Measurements from ENCODE around the gene CIART. TPM values are rescaled to one million over a fixed set of nuclear protein-coding genes. Genes with fewer than 3 reads are reported as not detected.
"Not testable (repeated sequence)": the region's sequence is repeated elsewhere in the genome, so short reads cannot be mapped to it uniquely, and the experiment has no call there.

CIART gene, protein sequence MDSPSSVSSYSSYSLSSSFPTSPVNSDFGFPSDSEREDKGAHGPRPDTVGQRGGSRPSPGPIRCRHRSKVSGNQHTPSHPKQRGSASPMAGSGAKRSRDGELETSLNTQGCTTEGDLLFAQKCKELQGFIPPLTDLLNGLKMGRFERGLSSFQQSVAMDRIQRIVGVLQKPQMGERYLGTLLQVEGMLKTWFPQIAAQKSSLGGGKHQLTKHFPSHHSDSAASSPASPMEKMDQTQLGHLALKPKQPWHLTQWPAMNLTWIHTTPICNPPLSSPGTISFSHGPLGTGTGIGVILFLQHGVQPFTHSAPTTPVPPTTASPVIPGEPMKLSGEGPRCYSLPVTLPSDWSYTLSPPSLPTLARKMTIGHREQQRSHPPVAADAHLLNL
- 8.7 TPM for total RNA-seq
- long read RNA-seq, transcript CIART-203 (6 exons, 1,433 nt), result major isoform, 6 of 13 reads
- long read RNA-seq, partial matches to known transcripts, result 0 of 13 reads
- long read RNA-seq, other reads (novel, unspliced or antisense), result 1 of 13 reads

DNA sequence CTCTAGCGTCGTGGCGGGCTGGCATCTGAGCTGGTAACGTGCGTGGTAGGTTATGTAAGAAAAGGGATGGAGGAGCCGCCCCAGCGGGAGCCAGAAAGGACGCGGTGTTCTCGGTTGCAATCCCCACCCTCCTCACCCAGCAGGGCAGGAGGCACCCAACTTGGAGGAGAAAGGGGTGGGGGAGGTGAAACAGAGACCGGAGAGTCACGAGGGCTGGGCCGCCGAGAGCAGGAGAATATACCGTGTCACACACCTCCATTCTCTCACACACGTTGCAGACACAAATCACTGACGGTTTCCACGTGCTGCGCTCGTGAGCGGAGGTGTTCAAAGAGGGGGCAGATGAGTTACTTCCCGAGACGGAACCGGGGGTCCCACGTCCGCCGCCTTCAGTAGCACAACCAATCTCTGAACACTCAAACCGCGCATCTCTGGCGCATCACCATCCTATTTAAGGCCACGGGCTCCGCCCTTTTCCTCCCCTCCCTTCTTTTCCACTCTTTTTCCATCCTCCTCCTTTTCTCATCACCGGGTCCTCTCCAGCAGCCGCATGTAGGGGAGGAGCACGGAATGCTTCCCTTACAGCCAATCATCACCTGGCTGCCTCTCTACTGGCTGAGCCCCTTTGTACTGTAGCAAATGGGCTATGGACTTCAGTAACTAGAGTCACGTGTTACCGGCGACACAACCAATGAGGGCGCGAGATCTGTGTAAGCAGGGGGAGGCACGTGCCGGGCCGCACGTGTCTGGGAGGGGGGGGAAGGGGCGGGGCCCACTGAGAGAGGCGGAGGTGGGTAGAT is at the start of gene CIART:
Gene CIART (plus strand): TSS at position 797 of the 800 bp plus-strand sequence. CDS start 714 bp downstream, outside the sequence.
- Histone ChIP-seq H3K9me3 (replicated peaks) (no peaks in the 10 kb centered on the region), H3K4me3 (peak within 1 kb of the TSS; percentile 76), H3K36me3 (peaks cover 26% of the 10 kb centered on the region), H3K4me1 (peaks cover 43% of the 10 kb centered on the region), H3K27ac (replicated peaks) (peak within 1 kb of the TSS; percentile 95), H3K27me3 (ENCODE audit: low read depth) (no peaks in the 10 kb centered on the region)
- peak; percentile 92 for DNase-seq
- intact Hi-C loops (cut with micrococcal nuclease), result no loop called here
- TF ChIP-seq, protein P1, sequence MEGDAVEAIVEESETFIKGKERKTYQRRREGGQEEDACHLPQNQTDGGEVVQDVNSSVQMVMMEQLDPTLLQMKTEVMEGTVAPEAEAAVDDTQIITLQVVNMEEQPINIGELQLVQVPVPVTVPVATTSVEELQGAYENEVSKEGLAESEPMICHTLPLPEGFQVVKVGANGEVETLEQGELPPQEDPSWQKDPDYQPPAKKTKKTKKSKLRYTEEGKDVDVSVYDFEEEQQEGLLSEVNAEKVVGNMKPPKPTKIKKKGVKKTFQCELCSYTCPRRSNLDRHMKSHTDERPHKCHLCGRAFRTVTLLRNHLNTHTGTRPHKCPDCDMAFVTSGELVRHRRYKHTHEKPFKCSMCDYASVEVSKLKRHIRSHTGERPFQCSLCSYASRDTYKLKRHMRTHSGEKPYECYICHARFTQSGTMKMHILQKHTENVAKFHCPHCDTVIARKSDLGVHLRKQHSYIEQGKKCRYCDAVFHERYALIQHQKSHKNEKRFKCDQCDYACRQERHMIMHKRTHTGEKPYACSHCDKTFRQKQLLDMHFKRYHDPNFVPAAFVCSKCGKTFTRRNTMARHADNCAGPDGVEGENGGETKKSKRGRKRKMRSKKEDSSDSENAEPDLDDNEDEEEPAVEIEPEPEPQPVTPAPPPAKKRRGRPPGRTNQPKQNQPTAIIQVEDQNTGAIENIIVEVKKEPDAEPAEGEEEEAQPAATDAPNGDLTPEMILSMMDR (IDR thresholded peaks at IDR 0.05; ENCODE audit: borderline replicate concordance), result no peak

DNA sequence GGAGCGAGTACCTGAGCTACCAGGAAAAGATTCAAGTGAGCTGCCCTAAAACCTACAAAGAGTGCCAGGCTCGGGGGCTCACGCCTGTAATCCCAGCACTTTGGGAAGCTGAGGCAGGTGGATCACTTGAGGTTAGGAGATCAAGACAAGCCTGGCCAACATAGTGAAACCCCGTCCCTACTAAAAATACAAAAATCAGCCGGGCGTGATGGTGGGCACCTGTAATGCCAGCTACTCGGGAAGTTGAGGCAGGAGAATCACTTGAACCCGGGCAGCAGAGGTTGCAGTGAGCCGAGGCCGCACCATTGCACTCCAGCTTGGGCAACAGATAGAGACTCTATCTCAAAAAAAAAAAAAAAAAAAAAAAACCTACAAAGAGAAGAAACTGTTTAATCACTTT is 49.4 kb upstream of the CIART start:
- H3K4me1 ChIP-seq, result peaks cover 34% of the 10 kb centered on the region
- H3K9me3 ChIP-seq (replicated peaks); DNase-seq; H3K4me3 ChIP-seq; intact Hi-C loops (cut with micrococcal nuclease); H3K27me3 ChIP-seq (ENCODE audit: low read depth): not testable (repeated sequence)
- peak overlapping the region; percentile 99 for H3K27ac ChIP-seq (replicated peaks)
- peaks cover 28% of the 10 kb centered on the region for H3K36me3 ChIP-seq

DNA sequence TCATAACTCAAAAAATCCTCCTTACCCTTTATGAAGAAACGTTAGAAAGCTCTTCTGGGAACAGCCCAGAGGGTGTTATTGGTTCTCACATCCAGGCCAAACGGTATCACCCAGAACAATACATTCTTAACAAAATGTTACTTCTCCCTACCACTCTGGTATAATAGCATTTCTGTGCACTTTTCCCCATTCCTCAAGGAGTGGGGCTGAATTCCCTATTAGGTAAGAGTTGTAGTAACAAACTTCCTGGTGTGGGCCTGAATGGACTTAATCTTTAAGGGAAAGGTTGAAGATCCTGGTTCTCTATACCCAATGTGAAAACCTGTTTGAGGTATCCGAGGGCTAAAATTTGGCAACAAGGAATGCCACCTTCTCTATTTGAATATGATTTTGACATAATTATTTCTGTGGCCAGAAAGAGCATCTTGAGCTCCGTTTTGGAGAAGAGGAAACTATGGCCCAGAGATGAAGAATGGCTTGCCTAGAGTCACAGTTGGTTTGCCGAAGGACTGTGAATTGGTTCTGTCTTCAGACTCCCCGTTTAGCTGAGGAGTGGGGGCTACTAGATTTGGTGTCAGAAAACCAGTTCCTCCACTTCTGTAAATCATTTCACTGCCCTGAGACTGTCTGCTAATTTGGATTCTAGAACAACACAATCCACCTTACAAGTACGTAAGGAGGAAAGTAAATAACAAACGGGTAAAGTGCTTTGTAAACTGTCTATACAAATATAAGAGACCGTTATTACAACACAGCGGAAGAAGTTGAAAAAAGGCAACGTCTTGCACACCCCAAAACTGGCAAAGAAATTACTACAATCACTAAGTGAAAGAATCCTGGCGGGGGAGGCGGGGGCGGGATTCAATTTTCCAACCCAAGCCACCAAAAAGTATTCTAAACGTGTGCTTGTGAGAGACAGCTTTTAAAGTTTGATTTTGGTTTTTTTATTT is 48.7 kb upstream of the CIART start:
- Histone ChIP-seq H3K9me3 (replicated peaks) (no peaks in the 10 kb centered on the region), H3K27me3 (ENCODE audit: low read depth) (no peaks in the 10 kb centered on the region), H3K27ac (replicated peaks) (peak overlapping the region; percentile 99), H3K4me1 (peaks cover 34% of the 10 kb centered on the region), H3K4me3 (peak overlapping the region; percentile 99), H3K36me3 (peaks cover 21% of the 10 kb centered on the region)
- intact Hi-C loops (cut with micrococcal nuclease), result no loop called here
- TF ChIP-seq, protein P1 (IDR thresholded peaks at IDR 0.05; ENCODE audit: borderline replicate concordance), result no peak
- no peak for DNase-seq

DNA sequence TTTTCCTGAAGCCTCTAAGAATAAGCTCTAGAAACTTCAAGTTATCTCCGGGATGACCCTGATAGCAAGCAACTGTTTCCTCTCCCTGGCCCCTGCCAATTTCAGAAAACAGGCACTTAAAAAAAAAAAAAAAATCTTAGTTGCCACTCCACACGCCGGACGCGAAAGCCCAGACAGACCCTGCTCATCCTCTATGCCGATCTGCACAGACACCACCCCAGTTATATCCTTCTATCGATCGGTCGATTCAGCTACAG is 48.1 kb upstream of the CIART start:
- Histone ChIP-seq H3K4me3 (peak overlapping the region; percentile 99), H3K9me3 (replicated peaks) (no peaks in the 10 kb centered on the region), H3K36me3 (peaks cover 15% of the 10 kb centered on the region), H3K27me3 (ENCODE audit: low read depth) (no peaks in the 10 kb centered on the region), H3K27ac (replicated peaks) (peak overlapping the region; percentile 99), H3K4me1 (peaks cover 34% of the 10 kb centered on the region)
- intact Hi-C loops (cut with micrococcal nuclease), result no loop called here
- no peak for DNase-seq
- TF ChIP-seq, protein P1 (IDR thresholded peaks at IDR 0.05; ENCODE audit: borderline replicate concordance), result no peak

DNA sequence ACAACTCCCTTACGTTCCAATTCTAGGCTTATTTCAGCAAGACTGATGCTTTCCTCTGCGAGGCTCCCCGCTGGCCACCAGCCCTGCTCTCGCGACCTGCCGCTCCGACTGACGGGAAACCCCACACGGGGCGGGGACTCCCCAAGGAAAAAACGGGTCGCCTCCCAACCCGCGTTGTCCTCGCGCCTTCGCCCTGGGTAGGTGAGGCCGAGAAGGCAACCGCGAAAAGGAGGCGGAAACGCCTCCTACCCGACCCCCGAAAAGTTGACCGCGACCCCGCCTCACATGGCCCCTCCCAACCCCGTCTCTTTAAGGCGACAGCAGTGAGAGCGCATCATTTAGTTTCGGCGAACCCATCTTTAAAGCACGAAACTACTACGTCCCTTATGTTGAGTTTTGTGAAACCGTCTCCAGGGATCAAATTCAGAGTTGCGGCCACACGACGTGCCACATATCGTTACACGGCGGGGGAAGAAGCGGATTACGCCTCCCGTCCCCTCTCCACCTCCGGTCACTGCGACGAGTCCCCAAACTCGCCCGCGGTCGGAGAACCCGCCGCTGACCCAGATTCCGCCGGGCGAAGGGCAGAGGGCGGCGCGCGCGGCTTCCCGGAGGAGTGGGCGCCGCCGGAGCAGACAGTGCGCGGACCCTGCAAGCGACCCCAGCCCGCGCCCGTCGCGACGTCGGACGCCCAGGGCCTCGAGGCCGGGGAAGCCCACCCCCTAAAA is 47.6 kb upstream of the CIART start:
- Histone ChIP-seq H3K27ac (replicated peaks) (peak overlapping the region; percentile 99), H3K4me3 (peak overlapping the region; percentile 99), H3K27me3 (ENCODE audit: low read depth) (no peaks in the 10 kb centered on the region), H3K36me3 (peaks cover 10% of the 10 kb centered on the region), H3K9me3 (replicated peaks) (no peaks in the 10 kb centered on the region), H3K4me1 (peaks cover 34% of the 10 kb centered on the region)
- intact Hi-C loops (cut with micrococcal nuclease), result no loop called here
- TF ChIP-seq, protein P1 (IDR thresholded peaks at IDR 0.05; ENCODE audit: borderline replicate concordance), result no peak
- peak; percentile 85 for DNase-seq
